Left ventricle myocardium superior (tissue), 1 donor: Measurements from ENCODE around the gene GUCY2F. TPM values are rescaled to one million over a fixed set of nuclear protein-coding genes. Genes with fewer than 3 reads are reported as not detected.

Source experiments
- ATAC-seq: fragments of 200-7000 bp; cut with Tn5 transposase; one replicate; pipeline ENCODE4 v1.9.1; 2020; ENCODE audit warnings: mild to moderate bottlenecking, moderate library complexity
- DNase-seq: peaks from one replicate; pipeline ENCODE4 v3.0.0-alpha.2; 2020
- intact Hi-C: fragments of 100-400 bp; cut with micrococcal nuclease; formaldehyde crosslinking; loops from one replicate; pipeline ENCODE4 v1.11.0; 2022
- long read RNA-seq: library from polyadenylated mRNA; unstranded; transcript quantifications from one replicate; pipeline ENCODE4 v2.0.0, GENCODE V29; 2021
- total RNA-seq: library from RNA; stranded (reverse); fragmentation: NEBNext Ultra II Directional; extraction: Animal tissue kit (Norgen Biotek cat#: 25700); gene quantifications from one replicate; pipeline ENCODE4 v1.2.1, GENCODE V29; 2021
- donor health status: DM: no; HTN: yes; CAD: no; lungs with severe emphysema.

The GUCY2F gene
- total RNA-seq = not detected
- long read RNA-seq = 0 reads

GRCh38 chrX:109481986-109482385, at the start of gene GUCY2F:
TSS of gene GUCY2F (minus strand) at chrX:109482086. CDS start at chrX:109475936, 6,150 bp downstream.
- intact Hi-C loops = no loop called here
- ATAC-seq = no peak
- DNase-seq = no peak

GRCh38 chrX:109519001-109519400, 37.1 kb upstream of the GUCY2F start:
- DNase-seq (no peak), ATAC-seq (no peak)
- intact Hi-C loops = no loop called here

- intact Hi-C loops = no loop called here
- no peak for ATAC-seq
- DNase-seq = no peak
These were observed 29.2 kb upstream of the GUCY2F start for GRCh38 chrX:109511113-109511512.

GRCh38 chrX:109508915-109509314, 27.0 kb upstream of the GUCY2F start:
- intact Hi-C loops = no loop called here
- no peak for DNase-seq
- ATAC-seq = no peak

GRCh38 chrX:109501176-109501575, 19.3 kb upstream of the GUCY2F start:
- DNase-seq (no peak), ATAC-seq (no peak)
- intact Hi-C loops = no loop called here

- no peak for DNase-seq
- ATAC-seq = no peak
- intact Hi-C loops = no loop called here
These were observed 16.5 kb upstream of the GUCY2F start for GRCh38 chrX:109498434-109498833.

GRCh38 chrX:109489174-109489573, 7.3 kb upstream of the GUCY2F start:
- no peak for DNase-seq
- ATAC-seq = no peak
- intact Hi-C loops = loop anchor here (5.0 kb wide), 1 partner anchor 143 kb away; no protein-coding TSS in a partner anchor

- intact Hi-C loops = loop anchor here (5.0 kb wide), 1 partner anchor 145 kb away; no protein-coding TSS in a partner anchor
- ATAC-seq = no peak
These were observed 5.8 kb upstream of the GUCY2F start for GRCh38 chrX:109487640-109488039.

GRCh38 chrX:109485470-109486340, 3.8 kb upstream of the GUCY2F start:
- intact Hi-C loops = loop anchor here (5.0 kb wide), 1 partner anchor 147 kb away; no protein-coding TSS in a partner anchor
- DNase-seq = peak; percentile 42
- no peak for ATAC-seq

More at GRCh38 chrX:109487640-109488039, 5.8 kb upstream of the GUCY2F start:
- DNase-seq = no peak

- ATAC-seq = no peak
- intact Hi-C loops = loop anchor here (5.0 kb wide), 1 partner anchor 147 kb away; no protein-coding TSS in a partner anchor
- no peak for DNase-seq
These were observed 3.0 kb upstream of the GUCY2F start for GRCh38 chrX:109484886-109485285.

- peak; percentile 23 for DNase-seq
- intact Hi-C loops = no loop called here
- ATAC-seq = peak; percentile 79
These were observed 6.6 kb downstream of the GUCY2F start for GRCh38 chrX:109475174-109475891.

GRCh38 chrX:109472939-109473735, 8.7 kb downstream of the GUCY2F start:
- DNase-seq = no peak
- intact Hi-C loops = no loop called here

GRCh38 chrX:109464231-109464630, 17.7 kb downstream of the GUCY2F start:
- ATAC-seq (no peak), DNase-seq (no peak)
- intact Hi-C loops = no loop called here

More at GRCh38 chrX:109472939-109473735, 8.7 kb downstream of the GUCY2F start:
- ATAC-seq = no peak

GRCh38 chrX:109463784-109464183, 18.1 kb downstream of the GUCY2F start:
- ATAC-seq = no peak
- DNase-seq = no peak
- intact Hi-C loops = no loop called here

GRCh38 chrX:109448282-109448938, 33.5 kb downstream of the GUCY2F start:
- DNase-seq = no peak
- ATAC-seq = no peak
- intact Hi-C loops = no loop called here

GRCh38 chrX:109441266-109441665, 40.6 kb downstream of the GUCY2F start:
- ATAC-seq (no peak), DNase-seq (no peak)
- intact Hi-C loops = no loop called here

GRCh38 chrX:109440475-109440874, 41.4 kb downstream of the GUCY2F start:
- intact Hi-C loops = no loop called here
- DNase-seq = no peak
- ATAC-seq = no peak

- DNase-seq = no peak
- ATAC-seq = no peak
- intact Hi-C loops = no loop called here
These were observed 72.7 kb downstream of the GUCY2F start for GRCh38 chrX:109409181-109409580.

- no peak for DNase-seq
- intact Hi-C loops = no loop called here
- ATAC-seq = no peak
These were observed 78.0 kb downstream of the GUCY2F start for GRCh38 chrX:109403922-109404321.
